Activated naive CD4-positive, alpha-beta T cell treated with anti-CD3 and anti-CD28 coated beads, Interleukin-2, amount 50 U/mL, for 16 hours (primary cell): ENCODE measurements around the gene POLR3H.
A peak's percentile ranks its signal among the peaks of the same experiment; 100 is the strongest.

Source experiments
- DNase-seq: peaks from one replicate; pipeline ENCODE4 v3.0.0-alpha.2; 2020

POLR3H gene

DNA sequence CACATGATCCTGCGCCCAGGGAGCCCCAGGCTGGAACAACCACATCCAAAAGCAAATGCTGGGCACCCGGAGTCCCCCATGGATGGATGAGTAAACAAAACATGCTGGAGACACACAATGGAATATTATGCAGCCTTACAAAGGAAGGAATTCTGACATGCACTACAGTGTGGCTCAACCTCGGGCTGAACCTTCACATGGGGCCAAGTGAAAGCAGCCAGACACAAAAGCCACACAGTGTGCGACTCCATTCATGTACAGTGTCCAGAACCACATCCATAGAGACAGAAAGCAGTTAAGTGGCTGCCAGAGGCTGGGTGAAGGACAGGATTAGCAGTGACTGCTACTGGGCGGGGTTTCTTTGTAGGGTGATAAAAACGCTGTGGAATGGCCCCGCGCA lies 10.1 kb downstream of the POLR3H start:
- no peak for DNase-seq

GRCh38 chr22:41532908-41533825 lies 11.1 kb downstream of the POLR3H start:
- peak; percentile 64 for DNase-seq

DNA sequence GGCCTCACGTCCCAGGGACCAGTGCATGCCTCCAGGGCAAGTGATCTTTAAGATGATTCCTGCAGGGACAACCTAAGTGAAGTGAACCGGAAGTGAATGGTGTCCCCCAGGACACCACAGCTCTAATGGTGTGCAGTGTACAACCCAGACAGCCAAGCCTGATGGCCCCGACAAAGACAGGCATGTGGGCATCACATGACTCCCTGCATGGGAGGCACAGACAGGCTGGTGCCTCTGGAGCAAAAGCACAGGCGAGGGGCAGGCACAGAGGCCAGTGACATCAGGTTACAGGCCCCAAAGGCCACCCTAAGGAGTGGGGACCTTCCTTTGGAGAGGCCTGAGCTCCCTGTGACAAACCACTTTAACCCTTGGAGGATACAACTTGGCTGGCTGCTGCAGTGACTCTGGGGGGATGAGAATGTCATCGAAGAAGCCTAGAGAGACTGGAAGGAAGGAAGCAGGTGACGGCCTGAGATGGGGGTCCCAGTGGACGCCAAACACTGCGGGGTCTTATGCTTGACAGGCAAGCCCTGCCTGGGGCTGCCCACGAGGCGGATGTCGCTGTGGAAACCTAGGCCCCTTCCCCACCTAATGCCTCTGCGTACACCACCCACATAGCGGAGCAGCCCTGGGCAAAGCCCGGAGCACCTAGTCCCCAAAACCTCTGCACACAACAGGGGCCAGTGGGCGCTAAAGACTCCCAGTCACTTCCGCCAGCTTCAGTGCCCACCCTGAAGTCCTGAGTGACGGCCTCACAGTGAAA lies 12.4 kb downstream of the POLR3H start:
- no peak for DNase-seq

GRCh38 chr22:41530890-41531714 lies 13.2 kb downstream of the POLR3H start:
- DNase-seq, result no peak

GRCh38 chr22:41528938-41529561 lies 15.2 kb downstream of the POLR3H start:
- DNase-seq, result no peak

DNA sequence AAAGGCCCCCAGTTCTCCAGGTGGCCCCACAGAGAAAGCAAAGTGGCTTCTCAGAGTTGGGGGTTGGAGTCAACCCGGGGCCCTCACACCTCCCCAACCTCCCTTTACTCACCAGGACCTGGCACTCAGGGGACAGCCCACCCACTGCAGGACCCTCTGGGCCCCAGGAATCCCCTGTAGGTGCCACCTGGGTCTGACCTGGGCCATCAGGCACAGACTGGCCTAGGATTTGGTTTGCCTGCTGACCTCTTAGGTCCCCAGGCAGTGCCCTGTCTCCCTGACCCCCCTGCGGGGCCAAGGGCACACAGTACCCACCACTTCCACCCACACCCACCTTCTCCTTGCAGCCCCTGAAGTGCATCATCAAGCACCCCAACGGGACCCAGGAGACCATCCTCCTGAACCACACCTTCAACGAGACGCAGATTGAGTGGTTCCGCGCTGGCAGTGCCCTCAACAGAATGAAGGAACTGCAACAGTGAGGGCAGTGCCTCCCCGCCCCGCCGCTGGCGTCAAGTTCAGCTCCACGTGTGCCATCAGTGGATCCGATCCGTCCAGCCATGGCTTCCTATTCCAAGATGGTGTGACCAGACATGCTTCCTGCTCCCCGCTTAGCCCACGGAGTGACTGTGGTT lies 16.0 kb downstream of the POLR3H start:
- DNase-seq, result no peak

GRCh38 chr22:41526830-41527799 lies 17.2 kb downstream of the POLR3H start:
- DNase-seq, result peak; percentile 72

- no peak for DNase-seq
Measured at GRCh38 chr22:41526226-41526829, 17.9 kb downstream of the POLR3H start.

GRCh38 chr22:41525450-41526225 lies 18.6 kb downstream of the POLR3H start:
- no peak for DNase-seq

DNA sequence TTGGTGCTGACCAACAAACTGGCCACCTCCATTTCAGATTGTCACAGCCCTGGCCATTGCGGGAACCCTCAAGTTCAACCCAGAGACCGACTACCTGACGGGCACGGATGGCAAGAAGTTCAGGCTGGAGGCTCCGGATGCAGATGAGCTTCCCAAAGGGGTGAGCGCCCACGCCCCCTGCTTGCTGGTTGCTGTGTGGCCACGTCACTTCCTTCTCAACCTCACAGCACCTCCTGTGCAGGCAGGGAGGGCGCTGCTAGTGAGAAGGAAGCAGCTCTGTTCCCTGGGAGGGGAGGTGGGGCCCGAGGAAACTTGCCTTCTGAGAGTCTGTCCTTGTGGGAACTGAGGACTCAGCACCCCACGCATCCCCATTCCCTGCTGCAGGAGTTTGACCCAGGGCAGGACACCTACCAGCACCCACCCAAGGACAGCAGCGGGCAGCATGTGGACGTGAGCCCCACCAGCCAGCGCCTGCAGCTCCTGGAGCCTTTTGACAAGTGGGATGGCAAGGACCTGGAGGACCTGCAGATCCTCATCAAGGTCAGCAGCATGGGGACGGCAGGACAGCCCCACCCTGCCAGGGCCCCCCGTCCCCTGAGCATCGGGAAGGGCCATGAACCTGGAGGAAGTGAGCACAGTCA lies 19.3 kb downstream of the POLR3H start:
- DNase-seq, result peak; percentile 66

DNA sequence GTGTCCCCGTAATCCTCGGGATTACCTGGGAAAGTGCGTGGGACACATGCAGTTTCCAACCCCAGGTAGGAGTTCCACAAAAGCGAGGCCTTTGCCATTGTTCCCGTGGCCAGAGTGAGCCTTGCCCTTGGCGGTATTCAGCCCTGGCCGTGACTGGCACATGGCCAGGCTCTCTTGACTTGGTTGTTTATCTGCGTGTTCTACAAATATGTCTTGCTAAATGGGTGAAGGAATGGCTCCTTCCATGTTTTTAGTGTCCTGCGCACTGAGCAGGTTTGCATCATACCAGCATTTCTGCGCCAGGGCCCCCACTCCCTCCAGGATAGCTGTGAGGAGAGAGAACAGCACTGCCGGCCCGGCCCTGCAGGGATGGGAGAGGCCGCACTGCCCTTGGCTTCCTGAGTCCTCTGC lies 20.0 kb downstream of the POLR3H start:
- no peak for DNase-seq

DNA sequence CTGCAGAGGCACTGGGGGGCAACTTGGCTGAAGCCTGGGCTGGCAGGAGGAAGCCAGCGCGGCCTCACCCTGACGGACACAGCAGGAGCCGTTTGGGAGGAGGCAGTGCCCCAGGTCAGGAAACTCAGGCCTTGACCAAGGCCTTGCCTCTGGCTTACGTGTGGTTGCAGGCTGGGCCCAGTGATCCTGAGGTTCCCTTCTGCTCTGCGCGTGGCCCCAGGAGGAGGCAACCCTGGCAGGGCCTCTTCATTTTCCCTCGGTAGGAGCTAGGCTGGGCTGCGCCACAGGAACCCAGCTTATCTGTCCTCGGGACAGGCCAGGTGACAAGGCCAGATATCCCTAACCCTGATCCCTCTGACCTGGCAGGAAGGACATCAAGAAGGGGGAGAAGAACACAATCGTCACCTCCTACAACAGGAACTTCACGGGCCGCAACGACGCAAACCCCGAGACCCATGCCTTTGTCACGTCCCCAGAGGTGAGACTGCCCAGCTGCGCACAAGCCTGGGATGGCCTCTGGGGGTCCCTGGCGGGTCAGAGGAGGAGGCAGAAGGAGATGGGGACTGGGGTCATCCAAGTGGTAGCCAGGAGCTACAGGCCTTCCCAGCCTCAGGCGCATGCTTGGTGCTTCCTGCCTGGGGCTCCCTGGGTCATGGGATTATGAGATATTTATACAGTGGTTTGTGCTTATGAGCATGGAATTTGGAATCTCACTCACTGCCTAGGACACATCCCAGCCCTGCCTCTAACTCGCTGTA lies 20.6 kb downstream of the POLR3H start:
- DNase-seq, result no peak

DNA sequence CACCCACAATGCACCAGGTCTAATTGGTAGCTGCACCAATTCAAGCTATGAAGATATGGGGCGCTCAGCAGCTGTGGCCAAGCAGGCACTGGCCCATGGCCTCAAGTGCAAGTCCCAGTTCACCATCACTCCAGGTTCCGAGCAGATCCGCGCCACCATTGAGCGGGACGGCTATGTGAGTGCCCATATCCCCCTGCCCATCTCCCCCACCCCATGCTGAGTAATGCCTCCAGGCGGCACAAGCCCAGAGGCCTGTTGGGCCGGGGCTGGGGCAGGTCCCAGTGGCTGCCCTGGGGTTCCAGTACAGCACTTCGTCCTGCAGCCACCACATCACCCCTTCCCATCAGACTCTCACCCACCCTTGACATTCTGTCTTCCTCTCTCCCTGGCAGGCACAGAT lies 21.5 kb downstream of the POLR3H start:
- DNase-seq, result no peak

GRCh38 chr22:41521126-41521525 lies 23.1 kb downstream of the POLR3H start:
- DNase-seq, result no peak

- DNase-seq, result no peak
Measured at GRCh38 chr22:41518048-41518347, 26.3 kb downstream of the POLR3H start.

GRCh38 chr22:41517172-41518047 lies 26.9 kb downstream of the POLR3H start:
- DNase-seq, result peak; percentile 44

GRCh38 chr22:41516462-41516861 lies 27.8 kb downstream of the POLR3H start:
- DNase-seq, result no peak
